ENCODE measurements around the gene THYN1.
"Not testable (repeated sequence)": the region's sequence is repeated elsewhere in the genome, so short reads cannot be mapped to it uniquely, and the experiment has no call there.

- not testable (repeated sequence) for TF ChIP-seq CTCF, POLR2A (IDR thresholded peaks at IDR 0.05)
These were observed 2.0 kb upstream of the THYN1 start for GRCh38 chr11:134255184-134255561.

Data from ovary (tissue), 3 donors.